ENCODE results near the gene OXER1.

OXER1 gene

GRCh38 chr2:42769583-42770287, 5.8 kb upstream of the OXER1 start:
- no peak for TF ChIP-seq ZNF274 (IDR thresholded peaks at IDR 0.05; ENCODE audit: low read depth, low read length)
- H3K4me3 ChIP-seq (ENCODE audit: low read length): no peak overlapping the region

- no peak for TF ChIP-seq ZNF274 (IDR thresholded peaks at IDR 0.05; ENCODE audit: low read depth, low read length)
- H3K4me3 ChIP-seq (ENCODE audit: low read length): no peak overlapping the region
These were observed 4.8 kb upstream of the OXER1 start for GRCh38 chr2:42768706-42769256.

- no peak overlapping the region for H3K4me3 ChIP-seq (ENCODE audit: low read length)
- TF ChIP-seq ZNF274 (IDR thresholded peaks at IDR 0.05; ENCODE audit: low read depth, low read length): no peak
These were observed 4.2 kb upstream of the OXER1 start for GRCh38 chr2:42767899-42768705.

GRCh38 chr2:42767080-42767898, 3.4 kb upstream of the OXER1 start:
- H3K4me3 ChIP-seq (ENCODE audit: low read length): no peak overlapping the region
- TF ChIP-seq ZNF274 (IDR thresholded peaks at IDR 0.05; ENCODE audit: low read depth, low read length): no peak

- no peak overlapping the region for H3K4me3 ChIP-seq (ENCODE audit: low read length)
- no peak for TF ChIP-seq ZNF274 (IDR thresholded peaks at IDR 0.05; ENCODE audit: low read depth, low read length)
These were observed 1.8 kb upstream of the OXER1 start for GRCh38 chr2:42765686-42766085.

- H3K4me3 ChIP-seq (ENCODE audit: low read length): no peak overlapping the region
- TF ChIP-seq ZNF274 (IDR thresholded peaks at IDR 0.05; ENCODE audit: low read depth, low read length): no peak
These were observed 966 bp upstream of the OXER1 start for GRCh38 chr2:42764901-42765300.

GRCh38 chr2:42762823-42763804, 821 bp downstream of the OXER1 start:
- TF ChIP-seq ZNF274 (IDR thresholded peaks at IDR 0.05; ENCODE audit: low read depth, low read length): no peak
- no peak overlapping the region for H3K4me3 ChIP-seq (ENCODE audit: low read length)

GRCh38 chr2:42762155-42762554, 1.8 kb downstream of the OXER1 start:
- no peak for TF ChIP-seq ZNF274 (IDR thresholded peaks at IDR 0.05; ENCODE audit: low read depth, low read length)
- no peak overlapping the region for H3K4me3 ChIP-seq (ENCODE audit: low read length)

- no peak overlapping the region for H3K4me3 ChIP-seq (ENCODE audit: low read length)
- no peak for TF ChIP-seq ZNF274 (IDR thresholded peaks at IDR 0.05; ENCODE audit: low read depth, low read length)
These were observed 2.4 kb downstream of the OXER1 start for GRCh38 chr2:42761554-42761953.

GRCh38 chr2:42758751-42759150, 5.2 kb downstream of the OXER1 start:
- TF ChIP-seq ZNF274 (IDR thresholded peaks at IDR 0.05; ENCODE audit: low read depth, low read length): no peak
- H3K4me3 ChIP-seq (ENCODE audit: low read length): no peak overlapping the region

- no peak overlapping the region for H3K4me3 ChIP-seq (ENCODE audit: low read length)
- no peak for TF ChIP-seq ZNF274 (IDR thresholded peaks at IDR 0.05; ENCODE audit: low read depth, low read length)
These were observed 5.8 kb downstream of the OXER1 start for GRCh38 chr2:42757981-42758740.

GRCh38 chr2:42756966-42757513, 6.9 kb downstream of the OXER1 start:
- H3K4me3 ChIP-seq (ENCODE audit: low read length): no peak overlapping the region
- no peak for TF ChIP-seq ZNF274 (IDR thresholded peaks at IDR 0.05; ENCODE audit: low read depth, low read length)
